Activated naive CD4-positive, alpha-beta T cell treated with anti-CD3 and anti-CD28 coated beads for 36 hours (primary cell): ENCODE data around the gene ZFR2. TPM values are rescaled to one million over a fixed set of nuclear protein-coding genes. Genes with fewer than 3 reads are reported as not detected.
"Not testable (repeated sequence)": the region's sequence is repeated elsewhere in the genome, so short reads cannot be mapped to it uniquely, and the experiment has no call there.

Experiments used
- CTCF ChIA-PET: fragments of 350-600 bp; sonication (Branson Sonifier 250); formaldehyde crosslinking; loops from one replicate; lab custom pipeline; 2021; ENCODE audit warnings: antibody characterized with exemption; lab: Charles Lee
- DNase-seq: peaks from one replicate; pipeline ENCODE4 v3.0.0-alpha.2; 2020
- H3K27ac Mint-ChIP-seq: one replicate; pipeline ENCODE4 v1.8.0; 2021; ENCODE audit warnings: mild to moderate bottlenecking, mixed read lengths
- H3K27me3 Mint-ChIP-seq: one replicate; pipeline ENCODE4 v1.8.0; 2021; ENCODE audit warnings: low read depth, mixed read lengths
- H3K36me3 Mint-ChIP-seq: one replicate; pipeline ENCODE4 v1.8.0; 2021; ENCODE audit warnings: low read depth, mixed read lengths
- H3K4me1 Mint-ChIP-seq: one replicate; pipeline ENCODE4 v1.8.0; 2021; ENCODE audit warnings: low read depth, mixed read lengths
- H3K4me3 Mint-ChIP-seq: one replicate; pipeline ENCODE4 v1.8.0; 2021; ENCODE audit warnings: mild to moderate bottlenecking, moderate library complexity, mixed read lengths
- H3K9me3 Mint-ChIP-seq: one replicate; pipeline ENCODE4 v1.8.0; 2021; ENCODE audit warnings: mixed read lengths
- intact Hi-C: fragments of 100-400 bp; cut with micrococcal nuclease; formaldehyde crosslinking; loops from one replicate; pipeline ENCODE4 v1.15.1; 2023
- total RNA-seq, 2 experiments: library from RNA; stranded (reverse); gene quantifications; one replicate each; pipeline ENCODE4 v1.2.3, GENCODE V29; 2021

ZFR2 gene
- total RNA-seq, 2 experiments from 2014 or later, result 0.27 TPM; not detected in 1

DNA sequence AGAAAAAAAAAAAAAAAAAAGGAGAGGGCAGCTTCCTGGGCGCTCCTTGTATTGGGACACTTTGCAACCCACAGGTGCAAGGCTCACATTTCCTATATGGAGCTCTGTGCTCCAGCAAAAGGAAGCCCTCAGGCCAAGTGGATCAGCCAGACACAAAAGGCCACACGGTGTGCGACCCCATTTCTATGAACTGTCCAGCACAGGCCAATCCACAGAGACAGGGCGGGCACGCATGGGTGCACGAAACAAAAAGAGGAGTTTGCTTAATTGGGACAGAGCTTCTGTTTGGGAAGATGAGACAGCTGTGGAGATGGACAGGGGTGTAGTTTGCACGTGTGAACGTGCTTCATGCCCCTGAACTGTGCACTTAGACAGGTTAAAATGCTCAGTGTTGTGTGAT, 51.1 kb downstream of the ZFR2 start:
- H3K9me3 Mint-ChIP-seq, result no peaks in the 10 kb centered on the region
- no peak overlapping the region for H3K4me3 Mint-ChIP-seq
- CTCF ChIA-PET, result interaction anchor here (0.8 to 2.4 kb wide), 3 partner anchors 9 to 56 kb away, joined by 3 to 15 read pairs (median 3); partner anchors contain the start of genes APBA3 and MRPL54
- H3K4me1 Mint-ChIP-seq, result peaks cover 55% of the 10 kb centered on the region
- H3K27ac Mint-ChIP-seq, result no peak overlapping the region
- H3K27me3 Mint-ChIP-seq, result no peaks in the 10 kb centered on the region
- intact Hi-C loops, result no loop called here
- no peaks in the 10 kb centered on the region for H3K36me3 Mint-ChIP-seq
- no peak for DNase-seq

GRCh38 chr19:3816566-3817218, 52.1 kb downstream of the ZFR2 start:
- Mint-ChIP-seq H3K4me3 (no peak overlapping the region), H3K4me1 (peaks cover 56% of the 10 kb centered on the region), H3K36me3 (no peaks in the 10 kb centered on the region), H3K9me3 (no peaks in the 10 kb centered on the region), H3K27me3 (no peaks in the 10 kb centered on the region), H3K27ac (no peak overlapping the region)
- intact Hi-C loops, result no loop called here
- CTCF ChIA-PET, result no interaction called here
- no peak for DNase-seq

DNA sequence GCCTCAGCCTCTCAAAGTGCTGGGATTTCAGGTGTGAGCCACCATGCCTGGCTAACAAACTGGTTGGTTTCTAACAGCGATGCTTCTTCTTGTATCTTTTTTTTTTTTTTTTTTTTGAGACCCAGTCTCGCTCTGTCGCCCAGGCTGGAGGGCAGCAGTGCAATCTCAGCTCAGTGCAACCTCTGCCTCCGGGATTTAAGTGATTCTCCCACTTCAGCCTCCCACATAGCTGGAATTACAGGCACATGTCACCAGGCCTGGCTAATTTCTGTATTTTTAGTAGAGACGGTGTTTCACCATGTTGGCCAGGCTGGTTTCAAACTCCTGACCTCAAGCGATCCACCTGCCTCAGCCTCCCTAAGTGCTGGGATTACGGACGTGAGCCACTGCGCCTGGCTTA, 52.7 kb downstream of the ZFR2 start:
- H3K36me3 Mint-ChIP-seq, H3K27me3 Mint-ChIP-seq, H3K27ac Mint-ChIP-seq, H3K4me3 Mint-ChIP-seq, intact Hi-C loops, H3K9me3 Mint-ChIP-seq, DNase-seq: not testable (repeated sequence)
- H3K4me1 Mint-ChIP-seq, result peaks cover 54% of the 10 kb centered on the region
- CTCF ChIA-PET, result interaction anchor here (0.7 to 0.8 kb wide), 2 partner anchors 54 to 95 kb away, joined by 3 to 7 read pairs; partner anchors contain the start of gene MRPL54

DNA sequence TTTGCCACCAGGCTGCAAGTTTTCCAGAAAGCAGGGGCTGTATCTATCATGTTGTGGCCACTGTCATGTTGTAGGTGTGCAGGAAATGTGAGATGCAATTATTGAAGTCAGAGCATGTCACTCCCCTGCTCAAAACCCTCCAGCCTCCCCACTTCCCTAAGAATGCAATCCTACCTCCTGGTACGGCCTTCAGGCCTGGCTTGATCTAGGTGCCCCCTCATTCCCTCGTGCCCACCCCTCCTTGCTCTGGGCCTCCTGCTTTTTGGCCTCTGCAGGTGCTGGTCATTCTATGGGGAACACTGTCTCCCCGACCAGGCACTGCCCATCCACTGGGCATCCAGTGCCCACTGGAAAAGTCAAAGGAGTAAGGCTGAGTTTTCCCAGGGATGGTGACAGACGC, 54.2 kb downstream of the ZFR2 start:
- H3K4me1 Mint-ChIP-seq, result peaks cover 55% of the 10 kb centered on the region
- H3K36me3 Mint-ChIP-seq, result no peaks in the 10 kb centered on the region
- H3K27ac Mint-ChIP-seq, result no peak overlapping the region
- CTCF ChIA-PET, result no interaction called here
- intact Hi-C loops, result loop anchor here (5.0 kb wide), 1 partner anchor 307 kb away; the partner anchor contains the start of gene FZR1
- no peaks in the 10 kb centered on the region for H3K27me3 Mint-ChIP-seq
- H3K4me3 Mint-ChIP-seq, result no peak overlapping the region
- no peak for DNase-seq
- H3K9me3 Mint-ChIP-seq, result no peaks in the 10 kb centered on the region

- H3K9me3 Mint-ChIP-seq, result no peaks in the 10 kb centered on the region
- peak overlapping the region; percentile 91 for H3K27ac Mint-ChIP-seq
- H3K4me1 Mint-ChIP-seq, result peaks cover 49% of the 10 kb centered on the region
- H3K36me3 Mint-ChIP-seq, result no peaks in the 10 kb centered on the region
- intact Hi-C loops, result loop anchor here (2.0 to 5.0 kb wide), 3 partner anchors 15 to 306 kb away; partner anchors contain the start of genes FZR1 and MRPL54
- no peaks in the 10 kb centered on the region for H3K27me3 Mint-ChIP-seq
- DNase-seq, result no peak
- H3K4me3 Mint-ChIP-seq, result no peak overlapping the region
- CTCF ChIA-PET, result interaction anchor here (1.7 to 2.3 kb wide), 3 partner anchors 8 to 52 kb away, joined by 6 to 10 read pairs (median 6); partner anchors contain the start of genes APBA3 and MRPL54
These were observed 55.1 kb downstream of the ZFR2 start for GRCh38 chr19:3813473-3814392.

- Mint-ChIP-seq H3K4me3 (no peak overlapping the region), H3K36me3 (no peaks in the 10 kb centered on the region), H3K4me1 (peaks cover 38% of the 10 kb centered on the region), H3K27me3 (no peaks in the 10 kb centered on the region), H3K27ac (no peak overlapping the region), H3K9me3 (peaks cover 5% of the 10 kb centered on the region)
- intact Hi-C loops, result loop anchor here (5.0 kb wide), 1 partner anchor 304 kb away; the partner anchor contains the start of gene FZR1
- CTCF ChIA-PET, result interaction anchor here (1.1 to 2.3 kb wide), 2 partner anchors 11 to 27 kb away, joined by 4 to 6 read pairs; no protein-coding TSS in a partner anchor
- no peak for DNase-seq
These were observed 58.0 kb downstream of the ZFR2 start for GRCh38 chr19:3810708-3811355.

GRCh38 chr19:3809881-3810707, 58.7 kb downstream of the ZFR2 start:
- intact Hi-C loops, result loop anchor here (5.0 kb wide), 1 partner anchor 303 kb away; the partner anchor contains the start of gene FZR1
- no peaks in the 10 kb centered on the region for H3K36me3 Mint-ChIP-seq
- no peak overlapping the region for H3K27ac Mint-ChIP-seq
- peaks cover 38% of the 10 kb centered on the region for H3K4me1 Mint-ChIP-seq
- DNase-seq, result peak; percentile 62
- H3K27me3 Mint-ChIP-seq, result no peaks in the 10 kb centered on the region
- H3K9me3 Mint-ChIP-seq, result peaks cover 5% of the 10 kb centered on the region
- H3K4me3 Mint-ChIP-seq, result no peak overlapping the region
- CTCF ChIA-PET, result no interaction called here

GRCh38 chr19:3808420-3809143, 60.3 kb downstream of the ZFR2 start:
- peaks cover 24% of the 10 kb centered on the region for H3K4me1 Mint-ChIP-seq
- no peaks in the 10 kb centered on the region for H3K27me3 Mint-ChIP-seq
- no peak overlapping the region for H3K27ac Mint-ChIP-seq
- no peaks in the 10 kb centered on the region for H3K36me3 Mint-ChIP-seq
- H3K4me3 Mint-ChIP-seq, result no peak overlapping the region
- intact Hi-C loops, result no loop called here
- no peak for DNase-seq
- CTCF ChIA-PET, result interaction anchor here (0.8 to 0.9 kb wide), 2 partner anchors 9 to 10 kb away, joined by 3 read pairs; no protein-coding TSS in a partner anchor
- H3K9me3 Mint-ChIP-seq, result peaks cover 5% of the 10 kb centered on the region

- intact Hi-C loops, result no loop called here
- Mint-ChIP-seq H3K4me3 (no peak overlapping the region), H3K9me3 (peaks cover 5% of the 10 kb centered on the region), H3K27me3 (no peaks in the 10 kb centered on the region), H3K36me3 (no peaks in the 10 kb centered on the region), H3K4me1 (peaks cover 16% of the 10 kb centered on the region), H3K27ac (no peak overlapping the region)
- CTCF ChIA-PET, result interaction anchor here (0.8 to 0.9 kb wide), 2 partner anchors 9 to 10 kb away, joined by 3 read pairs; no protein-coding TSS in a partner anchor
- DNase-seq, result no peak
These were observed 61.1 kb downstream of the ZFR2 start for GRCh38 chr19:3807574-3808354.

DNA sequence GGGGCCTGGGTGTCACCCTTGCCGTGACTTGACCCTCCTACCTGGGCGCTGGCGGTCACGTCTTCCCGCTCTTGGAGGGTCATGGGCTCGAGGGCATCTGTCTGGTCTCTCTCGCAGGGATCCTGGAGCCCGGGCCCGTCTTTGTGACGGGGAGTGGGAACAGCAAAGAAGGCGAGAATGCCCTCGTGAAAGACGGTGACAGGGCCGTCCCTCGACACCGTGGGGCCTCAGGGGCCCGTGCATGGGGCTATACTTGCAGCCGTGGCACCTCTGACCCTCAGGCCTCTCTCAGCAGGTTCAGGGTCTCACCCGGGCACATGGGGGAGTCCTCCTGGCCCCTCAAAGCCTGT, 61.7 kb downstream of the ZFR2 start:
- intact Hi-C loops, result no loop called here
- H3K27me3 Mint-ChIP-seq, result no peaks in the 10 kb centered on the region
- H3K4me3 Mint-ChIP-seq, result no peak overlapping the region
- no peak for DNase-seq
- CTCF ChIA-PET, result no interaction called here
- no peaks in the 10 kb centered on the region for H3K36me3 Mint-ChIP-seq
- H3K4me1 Mint-ChIP-seq, result peaks cover 9% of the 10 kb centered on the region
- H3K27ac Mint-ChIP-seq, result no peak overlapping the region
- H3K9me3 Mint-ChIP-seq, result peaks cover 5% of the 10 kb centered on the region
